Measurements from ENCODE around the gene COL1A2. TPM values are rescaled to one million over a fixed set of nuclear protein-coding genes. Genes with fewer than 3 reads are reported as not detected.

Gene COL1A2
- total RNA-seq = 100 to 1,000 TPM in 5 of 6 donors, 10 to 100 TPM in 1; 40.0 to 607 (median 204) TPM

DNA sequence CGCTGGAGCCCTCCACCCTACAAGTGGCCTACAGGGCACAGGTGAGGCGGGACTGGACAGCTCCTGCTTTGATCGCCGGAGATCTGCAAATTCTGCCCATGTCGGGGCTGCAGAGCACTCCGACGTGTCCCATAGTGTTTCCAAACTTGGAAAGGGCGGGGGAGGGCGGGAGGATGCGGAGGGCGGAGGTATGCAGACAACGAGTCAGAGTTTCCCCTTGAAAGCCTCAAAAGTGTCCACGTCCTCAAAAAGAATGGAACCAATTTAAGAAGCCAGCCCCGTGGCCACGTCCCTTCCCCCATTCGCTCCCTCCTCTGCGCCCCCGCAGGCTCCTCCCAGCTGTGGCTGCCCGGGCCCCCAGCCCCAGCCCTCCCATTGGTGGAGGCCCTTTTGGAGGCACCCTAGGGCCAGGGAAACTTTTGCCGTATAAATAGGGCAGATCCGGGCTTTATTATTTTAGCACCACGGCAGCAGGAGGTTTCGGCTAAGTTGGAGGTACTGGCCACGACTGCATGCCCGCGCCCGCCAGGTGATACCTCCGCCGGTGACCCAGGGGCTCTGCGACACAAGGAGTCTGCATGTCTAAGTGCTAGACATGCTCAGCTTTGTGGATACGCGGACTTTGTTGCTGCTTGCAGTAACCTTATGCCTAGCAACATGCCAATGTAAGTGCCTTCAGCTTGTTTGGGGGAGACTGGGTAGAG lies at the start of gene COL1A2:
COL1A2 (plus strand) TSS at position 459 of the 704 bp plus-strand sequence; CDS start at position 596, 137 bp downstream.
- no peaks in the 10 kb centered on the region for H3K36me3 ChIP-seq
- DNase-seq (peak; percentile 32 to 89), ATAC-seq (ENCODE audit: low FRiP score in 2 of 2) (peak; percentile 83 to 93)
- peaks cover 9 to 14% (median 13%) of the 10 kb centered on the region in 4 donors for H3K4me1 ChIP-seq
- peak in 1 of 2 donors; percentile 48 for TF ChIP-seq POLR2AphosphoS5 (IDR thresholded peaks at IDR 0.05)
- TF ChIP-seq, protein P1, sequence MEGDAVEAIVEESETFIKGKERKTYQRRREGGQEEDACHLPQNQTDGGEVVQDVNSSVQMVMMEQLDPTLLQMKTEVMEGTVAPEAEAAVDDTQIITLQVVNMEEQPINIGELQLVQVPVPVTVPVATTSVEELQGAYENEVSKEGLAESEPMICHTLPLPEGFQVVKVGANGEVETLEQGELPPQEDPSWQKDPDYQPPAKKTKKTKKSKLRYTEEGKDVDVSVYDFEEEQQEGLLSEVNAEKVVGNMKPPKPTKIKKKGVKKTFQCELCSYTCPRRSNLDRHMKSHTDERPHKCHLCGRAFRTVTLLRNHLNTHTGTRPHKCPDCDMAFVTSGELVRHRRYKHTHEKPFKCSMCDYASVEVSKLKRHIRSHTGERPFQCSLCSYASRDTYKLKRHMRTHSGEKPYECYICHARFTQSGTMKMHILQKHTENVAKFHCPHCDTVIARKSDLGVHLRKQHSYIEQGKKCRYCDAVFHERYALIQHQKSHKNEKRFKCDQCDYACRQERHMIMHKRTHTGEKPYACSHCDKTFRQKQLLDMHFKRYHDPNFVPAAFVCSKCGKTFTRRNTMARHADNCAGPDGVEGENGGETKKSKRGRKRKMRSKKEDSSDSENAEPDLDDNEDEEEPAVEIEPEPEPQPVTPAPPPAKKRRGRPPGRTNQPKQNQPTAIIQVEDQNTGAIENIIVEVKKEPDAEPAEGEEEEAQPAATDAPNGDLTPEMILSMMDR (IDR thresholded peaks at IDR 0.05) = no peak
- TF ChIP-seq POLR2A (IDR thresholded peaks at IDR 0.05) = peak in 2 of 4 donors; percentile 48 to 51
- no peak for TF ChIP-seq EP300 (IDR thresholded peaks at IDR 0.05)
- peak within 1 kb of the TSS; percentile 41 to 48 (median 44) for H3K4me3 ChIP-seq
- 2 to 8% methylated on average over 27 to 32 of the region's 32 CpGs for WGBS, 2 donors
- H3K27me3 ChIP-seq = no peaks in the 10 kb centered on the region
- peak within 1 kb of the TSS; percentile 71 to 86 (median 79) for H3K27ac ChIP-seq
- no peaks in the 10 kb centered on the region for H3K9me3 ChIP-seq

DNA sequence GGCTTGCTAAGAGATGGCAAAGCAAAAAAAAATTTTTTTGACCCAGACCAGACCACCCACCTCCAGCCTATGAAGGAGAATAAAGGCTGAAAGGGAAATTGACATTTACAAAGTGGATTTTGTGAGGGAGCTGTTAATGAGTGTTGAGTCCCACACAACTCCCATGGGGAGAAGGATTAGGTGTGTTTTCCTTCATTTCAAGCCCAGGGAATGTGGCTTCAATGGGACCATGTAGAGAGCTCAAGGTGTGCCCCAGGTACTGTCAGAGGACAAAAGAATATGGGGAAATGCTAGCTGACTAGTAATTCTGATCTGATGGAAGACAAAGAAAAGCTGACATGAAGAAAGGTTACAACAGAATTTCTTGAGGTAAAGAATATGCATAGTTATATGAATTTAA lies 48.8 kb upstream of the COL1A2 start:
- H3K9me3 ChIP-seq = no peaks in the 10 kb centered on the region
- ATAC-seq (ENCODE audit: low FRiP score in 2 of 2) = no peak

DNA sequence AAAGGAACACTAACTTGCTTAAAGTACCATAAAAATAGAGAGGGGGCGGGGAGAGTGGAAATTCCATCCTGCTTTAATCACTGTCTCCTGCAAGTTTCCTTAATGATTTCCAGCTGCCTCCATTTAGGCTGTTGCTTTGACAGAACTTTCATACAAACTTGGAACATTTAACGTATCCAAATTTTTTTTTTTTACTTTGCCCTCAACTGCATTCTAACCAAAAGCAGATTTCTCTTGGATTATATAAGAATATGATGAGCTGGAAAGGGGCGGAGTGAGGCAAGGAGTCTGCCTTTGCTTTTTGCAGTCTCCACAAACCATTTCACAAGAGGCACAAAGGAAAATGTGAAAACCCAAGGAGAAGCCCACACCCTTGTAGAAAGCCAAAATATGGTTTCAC lies 46.6 kb upstream of the COL1A2 start:
- H3K4me1 ChIP-seq = no peaks in the 10 kb centered on the region
- no peaks in the 10 kb centered on the region for H3K36me3 ChIP-seq
- WGBS, 2 donors = 53 to 68% methylated on average over 3 of the region's 3 CpGs
- no peaks in the 10 kb centered on the region for H3K9me3 ChIP-seq
- ATAC-seq (ENCODE audit: low FRiP score in 2 of 2) (peak in 1 of 2 donors; percentile 93), DNase-seq (no peak)
- H3K27ac ChIP-seq = peak overlapping the region in 2 of 4 donors; percentile 15 to 27
- no peaks in the 10 kb centered on the region for H3K27me3 ChIP-seq
- H3K4me3 ChIP-seq = no peak overlapping the region
- TF ChIP-seq POLR2A (IDR thresholded peaks at IDR 0.05) (no peak), EP300 (IDR thresholded peaks at IDR 0.05) (no peak), POLR2AphosphoS5 (IDR thresholded peaks at IDR 0.05) (no peak)
- TF ChIP-seq, protein P1 (IDR thresholded peaks at IDR 0.05) = no peak

More for the DNA sequence above, 48.8 kb upstream of the COL1A2 start:
- Histone ChIP-seq H3K4me3 (no peak overlapping the region), H3K27me3 (no peaks in the 10 kb centered on the region), H3K27ac (no peak overlapping the region), H3K36me3 (no peaks in the 10 kb centered on the region), H3K4me1 (no peaks in the 10 kb centered on the region)
- TF ChIP-seq POLR2A (IDR thresholded peaks at IDR 0.05) (no peak), POLR2AphosphoS5 (IDR thresholded peaks at IDR 0.05) (no peak), EP300 (IDR thresholded peaks at IDR 0.05) (no peak)
- TF ChIP-seq, protein P1 (IDR thresholded peaks at IDR 0.05) = no peak
- no peak for DNase-seq

DNA sequence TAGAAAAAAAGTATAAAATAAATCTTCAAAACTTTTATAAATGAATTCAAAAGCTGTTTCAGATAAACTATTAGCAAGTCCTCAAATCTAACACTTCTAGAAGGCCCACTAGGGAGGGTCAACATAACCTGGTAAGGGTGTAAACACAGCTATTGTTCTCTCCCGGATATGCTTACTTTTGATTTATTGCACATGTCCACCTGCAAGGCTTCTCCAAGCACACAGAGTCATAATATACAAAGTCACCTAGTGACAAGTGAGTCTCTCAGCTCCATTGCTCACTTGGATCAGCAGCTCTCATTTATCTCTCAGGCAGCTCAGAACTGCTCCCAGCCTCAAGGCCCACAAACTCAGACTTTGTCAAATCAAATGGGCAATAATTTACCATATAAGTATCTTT lies 44.0 kb upstream of the COL1A2 start:
- ATAC-seq (ENCODE audit: low FRiP score in 2 of 2) = no peak
- no peak for DNase-seq
- TF ChIP-seq, protein P1 (IDR thresholded peaks at IDR 0.05) = no peak
- TF ChIP-seq POLR2A (IDR thresholded peaks at IDR 0.05) (no peak), EP300 (IDR thresholded peaks at IDR 0.05) (no peak), POLR2AphosphoS5 (IDR thresholded peaks at IDR 0.05) (no peak)
- Histone ChIP-seq H3K4me1 (no peaks in the 10 kb centered on the region), H3K4me3 (no peak overlapping the region), H3K27ac (no peak overlapping the region), H3K9me3 (no peaks in the 10 kb centered on the region), H3K27me3 (no peaks in the 10 kb centered on the region), H3K36me3 (no peaks in the 10 kb centered on the region)
- 61 to 71% methylated on average over 1 of the region's 1 CpG for WGBS, 2 donors

DNA sequence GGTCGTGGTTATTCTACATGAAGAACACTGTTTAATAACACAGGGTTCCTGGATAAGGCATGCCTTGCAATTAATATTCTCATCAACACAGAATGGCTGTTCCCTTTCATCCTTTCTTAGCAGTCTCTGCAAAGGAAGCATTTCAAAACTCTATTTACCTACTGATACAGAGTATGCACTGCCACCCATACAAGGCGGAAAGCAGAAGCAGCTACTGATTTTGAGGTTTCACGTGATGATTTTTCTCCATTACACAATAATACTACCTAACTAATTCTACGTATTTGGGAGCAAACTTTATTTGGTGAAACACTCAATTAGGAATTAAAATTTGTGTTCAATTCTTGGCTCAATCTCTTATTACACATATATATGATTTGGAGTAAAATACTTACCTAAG lies 43.0 kb upstream of the COL1A2 start:
- no peaks in the 10 kb centered on the region for H3K36me3 ChIP-seq
- ATAC-seq (ENCODE audit: low FRiP score in 2 of 2) = no peak
- no peak for TF ChIP-seq POLR2A (IDR thresholded peaks at IDR 0.05)
- TF ChIP-seq EP300 (IDR thresholded peaks at IDR 0.05) = no peak
- TF ChIP-seq, protein P1 (IDR thresholded peaks at IDR 0.05) = no peak
- TF ChIP-seq POLR2AphosphoS5 (IDR thresholded peaks at IDR 0.05) = no peak
- no peaks in the 10 kb centered on the region for H3K27me3 ChIP-seq
- H3K4me3 ChIP-seq = no peak overlapping the region
- H3K27ac ChIP-seq = no peak overlapping the region
- no peaks in the 10 kb centered on the region for H3K4me1 ChIP-seq
- DNase-seq = no peak
- WGBS, 2 donors = 62 to 70% methylated on average over 4 of the region's 4 CpGs
- no peaks in the 10 kb centered on the region for H3K9me3 ChIP-seq
